CD4-positive, alpha-beta T cell treated with Interferon gamma for 1 hour (primary cell): ENCODE results near the gene SIRPB2.

Experiments
- DNase-seq: peaks from one replicate; pipeline ENCODE4 v3.0.0-alpha.2; 2020

The SIRPB2 gene

GRCh38 chr20:1491281-1491840, at the start of gene SIRPB2:
SIRPB2 (minus strand) TSS chr20:1491420; CDS start chr20:1491359, 61 bp downstream.
- DNase-seq, result peak; percentile 59

- no peak for DNase-seq
Observed at GRCh38 chr20:1539816-1540419, 48.7 kb upstream of the SIRPB2 start.

GRCh38 chr20:1538655-1539054, 47.4 kb upstream of the SIRPB2 start:
- no peak for DNase-seq

GRCh38 chr20:1537731-1538058, 46.5 kb upstream of the SIRPB2 start:
- peak; percentile 59 for DNase-seq

- DNase-seq, result no peak
Observed at GRCh38 chr20:1536893-1537730, 45.9 kb upstream of the SIRPB2 start.

- DNase-seq, result peak; percentile 47
Observed at GRCh38 chr20:1535420-1536175, 44.4 kb upstream of the SIRPB2 start.

- DNase-seq, result no peak
Observed at GRCh38 chr20:1534526-1534925, 43.3 kb upstream of the SIRPB2 start.

GRCh38 chr20:1533059-1533458, 41.8 kb upstream of the SIRPB2 start:
- no peak for DNase-seq

GRCh38 chr20:1528811-1529210, 37.6 kb upstream of the SIRPB2 start:
- no peak for DNase-seq

GRCh38 chr20:1527923-1528322, 36.7 kb upstream of the SIRPB2 start:
- no peak for DNase-seq

GRCh38 chr20:1526896-1527295, 35.7 kb upstream of the SIRPB2 start:
- no peak for DNase-seq

- DNase-seq, result no peak
Observed at GRCh38 chr20:1526310-1526709, 35.1 kb upstream of the SIRPB2 start.

- no peak for DNase-seq
Observed at GRCh38 chr20:1524004-1524403, 32.8 kb upstream of the SIRPB2 start.

- no peak for DNase-seq
Observed at GRCh38 chr20:1517010-1517409, 25.8 kb upstream of the SIRPB2 start.

- no peak for DNase-seq
Observed at GRCh38 chr20:1513801-1514200, 22.6 kb upstream of the SIRPB2 start.

- DNase-seq, result peak; percentile 35
Observed at GRCh38 chr20:1509237-1509636, 18.0 kb upstream of the SIRPB2 start.

- no peak for DNase-seq
Observed at GRCh38 chr20:1508574-1508973, 17.4 kb upstream of the SIRPB2 start.

- no peak for DNase-seq
Observed at GRCh38 chr20:1507276-1507675, 16.1 kb upstream of the SIRPB2 start.

GRCh38 chr20:1505871-1506270, 14.7 kb upstream of the SIRPB2 start:
- DNase-seq, result no peak

GRCh38 chr20:1505361-1505760, 14.1 kb upstream of the SIRPB2 start:
- DNase-seq, result no peak

- peak; percentile 83 for DNase-seq
Observed at GRCh38 chr20:1503564-1504227, 12.5 kb upstream of the SIRPB2 start.

- no peak for DNase-seq
Observed at GRCh38 chr20:1500496-1500895, 9.3 kb upstream of the SIRPB2 start.
